ENCODE results near the gene RPL38. TPM values are rescaled to one million over a fixed set of nuclear protein-coding genes. Genes with fewer than 3 reads are reported as not detected.

RPL38 gene
- total RNA-seq (115 and 297 TPM in 2 replicates), polyA plus RNA-seq (818 and 999 TPM in 2 replicates)

DNA sequence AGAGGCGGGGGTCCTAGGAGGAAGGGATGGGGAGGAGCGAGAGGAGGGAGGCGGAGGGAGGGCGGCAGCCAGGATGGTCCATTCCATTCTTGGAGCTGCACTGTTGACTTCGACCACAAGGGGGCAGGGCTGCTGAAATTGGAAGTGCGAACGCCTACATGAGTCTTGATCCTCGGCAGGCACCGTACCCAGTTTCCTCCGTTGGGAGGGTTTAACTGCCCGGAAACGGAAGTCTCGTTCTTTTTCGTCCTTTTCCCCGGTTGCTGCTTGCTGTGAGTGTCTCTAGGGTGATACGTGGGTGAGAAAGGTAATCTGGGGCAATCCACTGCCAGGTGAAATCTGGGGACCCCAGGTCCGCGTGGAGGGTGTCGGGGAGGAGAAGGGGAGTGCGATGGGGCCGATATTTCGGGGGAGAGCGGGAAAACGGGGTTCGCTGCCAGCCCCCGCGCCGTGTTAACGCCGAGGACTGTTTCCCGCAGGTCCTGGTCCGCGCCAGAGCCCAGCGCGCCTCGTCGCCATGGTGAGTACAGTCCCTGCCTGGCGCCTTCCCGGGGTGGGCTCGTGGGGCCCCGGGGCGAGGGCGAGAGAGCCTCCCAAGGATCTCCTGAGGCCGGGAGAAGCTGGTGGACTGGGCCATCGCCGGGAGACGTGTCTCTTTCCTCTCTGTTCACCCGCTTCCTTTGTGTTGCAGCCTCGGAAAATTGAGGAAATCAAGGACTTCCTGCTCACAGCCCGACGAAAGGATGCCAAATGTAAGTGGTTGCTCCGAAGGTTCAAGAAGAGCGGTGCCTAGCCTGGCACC lies at the start of gene RPL38:
TSS of gene RPL38 (plus strand) at position 240 of the 802 bp plus-strand sequence. CDS start at position 518, 278 bp downstream.
- Histone ChIP-seq H3K4me1 (ENCODE audit: low read depth) (peaks cover 8% of the 10 kb centered on the region), H3K4me3 (peak within 1 kb of the TSS; percentile 92), H3K27me3 (no peaks in the 10 kb centered on the region), H3K27ac (peak within 1 kb of the TSS; percentile 92), H3K9me3 (ENCODE audit: low read depth) (no peaks in the 10 kb centered on the region), H3K36me3 (peaks cover 14% of the 10 kb centered on the region)
- peak; percentile 95 for TF ChIP-seq CTCF (IDR thresholded peaks at IDR 0.05; ENCODE audit: low read depth, low read length)
- peak; percentile 98 for DNase-seq (ENCODE audit: low read depth in 1 of 2, low spot score in 1 of 2)

- Histone ChIP-seq H3K36me3 (no peaks in the 10 kb centered on the region), H3K9me3 (ENCODE audit: low read depth) (no peaks in the 10 kb centered on the region), H3K4me3 (no peak overlapping the region), H3K4me1 (ENCODE audit: low read depth) (no peaks in the 10 kb centered on the region), H3K27me3 (no peaks in the 10 kb centered on the region), H3K27ac (no peak overlapping the region)
- no peak for DNase-seq (ENCODE audit: low read depth in 1 of 2, low spot score in 1 of 2)
- no peak for TF ChIP-seq CTCF (IDR thresholded peaks at IDR 0.05; ENCODE audit: low read depth, low read length)
These were observed 49.6 kb upstream of the RPL38 start for GRCh38 chr17:74153821-74154430.

GRCh38 chr17:74156878-74157277 lies 46.6 kb upstream of the RPL38 start:
- H3K27me3 ChIP-seq = no peaks in the 10 kb centered on the region
- no peak for DNase-seq (ENCODE audit: low read depth in 1 of 2, low spot score in 1 of 2)
- H3K27ac ChIP-seq = no peak overlapping the region
- H3K4me3 ChIP-seq = no peak overlapping the region
- no peaks in the 10 kb centered on the region for H3K36me3 ChIP-seq
- no peaks in the 10 kb centered on the region for H3K4me1 ChIP-seq (ENCODE audit: low read depth)
- no peak for TF ChIP-seq CTCF (IDR thresholded peaks at IDR 0.05; ENCODE audit: low read depth, low read length)
- no peaks in the 10 kb centered on the region for H3K9me3 ChIP-seq (ENCODE audit: low read depth)

- Histone ChIP-seq H3K9me3 (ENCODE audit: low read depth) (no peaks in the 10 kb centered on the region), H3K4me1 (ENCODE audit: low read depth) (no peaks in the 10 kb centered on the region), H3K27me3 (no peaks in the 10 kb centered on the region), H3K27ac (no peak overlapping the region), H3K4me3 (no peak overlapping the region), H3K36me3 (no peaks in the 10 kb centered on the region)
- DNase-seq (ENCODE audit: low read depth in 1 of 2, low spot score in 1 of 2) = no peak
- no peak for TF ChIP-seq CTCF (IDR thresholded peaks at IDR 0.05; ENCODE audit: low read depth, low read length)
These were observed 46.1 kb upstream of the RPL38 start for GRCh38 chr17:74157366-74157765.

DNA sequence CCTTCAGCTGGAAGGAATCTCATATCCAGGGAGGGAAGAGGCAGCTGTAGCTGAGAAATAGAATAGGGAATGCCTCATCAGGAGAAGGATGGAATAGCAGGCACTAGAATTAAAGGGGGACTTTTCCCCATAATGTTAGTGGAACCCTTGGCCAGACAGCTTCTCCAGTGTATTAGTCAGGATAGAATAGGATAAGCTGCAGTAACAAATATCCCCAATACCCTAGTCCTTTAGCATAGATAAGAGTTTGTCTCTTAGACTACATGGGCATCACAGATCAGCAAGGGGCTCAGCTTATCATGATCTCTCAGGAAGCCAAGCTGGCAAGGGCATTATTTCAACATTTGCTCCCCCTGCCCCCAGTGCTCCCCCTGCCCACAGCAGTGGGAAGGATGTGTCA lies 44.7 kb upstream of the RPL38 start:
- Histone ChIP-seq H3K9me3 (ENCODE audit: low read depth) (no peaks in the 10 kb centered on the region), H3K27me3 (no peaks in the 10 kb centered on the region), H3K27ac (no peak overlapping the region), H3K4me1 (ENCODE audit: low read depth) (peaks cover 4% of the 10 kb centered on the region), H3K36me3 (no peaks in the 10 kb centered on the region), H3K4me3 (no peak overlapping the region)
- DNase-seq (ENCODE audit: low read depth in 1 of 2, low spot score in 1 of 2) = no peak
- no peak for TF ChIP-seq CTCF (IDR thresholded peaks at IDR 0.05; ENCODE audit: low read depth, low read length)
